WTC11 (cell line): Measurements from ENCODE around the gene SLC6A1.

Experiments used
- E2F5 ChIP-seq: sonication (generic); formaldehyde crosslinking; IDR thresholded peaks from 2 replicates; pipeline ENCODE4 v1.8.1; 2022; ENCODE audit warnings: mild to moderate bottlenecking, moderate library complexity, missing genetic modification reagents
- NR1H2 ChIP-seq: sonication (generic); formaldehyde crosslinking; IDR thresholded peaks from 2 replicates; pipeline ENCODE4 v1.9.0; 2021; ENCODE audit warnings: mild to moderate bottlenecking, moderate library complexity, missing genetic modification reagents
- PRDM15 ChIP-seq: sonication (generic); formaldehyde crosslinking; IDR thresholded peaks from 2 replicates; pipeline ENCODE4 v1.8.0; 2022; ENCODE audit warnings: missing genetic modification reagents
- SOX15 ChIP-seq: fragments of 250-450 bp; sonication (Bioruptor Pico); IDR thresholded peaks from 2 replicates; pipeline ENCODE4 v1.9.0; 2021; ENCODE audit warnings: mild to moderate bottlenecking
- SP1 ChIP-seq: sonication (generic); formaldehyde crosslinking; conservative IDR thresholded peaks from 2 replicates; pipeline ENCODE4 v1.8.1; 2022; ENCODE audit warnings: missing genetic modification reagents
- ZBTB43 ChIP-seq: sonication (generic); formaldehyde crosslinking; IDR thresholded peaks from 2 replicates; pipeline ENCODE4 v1.8.1; 2023; ENCODE audit warnings: mild to moderate bottlenecking, missing genetic modification reagents
- ZNF423 ChIP-seq: fragments of 250-450 bp; sonication (Bioruptor Pico); IDR thresholded peaks from 2 replicates; pipeline ENCODE4 v2.1.2; 2022; ENCODE audit warnings: mild to moderate bottlenecking, moderate library complexity
- ZNF512 ChIP-seq: sonication (generic); formaldehyde crosslinking; IDR thresholded peaks from 2 replicates; pipeline ENCODE4 v1.8.1; 2022; ENCODE audit warnings: missing genetic modification reagents, borderline replicate concordance
- ZSCAN18 ChIP-seq: fragments of 250-450 bp; sonication (Bioruptor Pico); IDR thresholded peaks from 2 replicates; pipeline ENCODE4 v2.1.2; 2022; ENCODE audit warnings: mild to moderate bottlenecking, moderate library complexity
- TF ChIP-seq, protein P1 (sequence below): fragments of 200-600 bp; IDR thresholded peaks from 2 replicates; pipeline ENCODE4 v1.8.0; 2022; ENCODE audit warnings: antibody characterized with exemption

- TF ChIP-seq, protein P1, sequence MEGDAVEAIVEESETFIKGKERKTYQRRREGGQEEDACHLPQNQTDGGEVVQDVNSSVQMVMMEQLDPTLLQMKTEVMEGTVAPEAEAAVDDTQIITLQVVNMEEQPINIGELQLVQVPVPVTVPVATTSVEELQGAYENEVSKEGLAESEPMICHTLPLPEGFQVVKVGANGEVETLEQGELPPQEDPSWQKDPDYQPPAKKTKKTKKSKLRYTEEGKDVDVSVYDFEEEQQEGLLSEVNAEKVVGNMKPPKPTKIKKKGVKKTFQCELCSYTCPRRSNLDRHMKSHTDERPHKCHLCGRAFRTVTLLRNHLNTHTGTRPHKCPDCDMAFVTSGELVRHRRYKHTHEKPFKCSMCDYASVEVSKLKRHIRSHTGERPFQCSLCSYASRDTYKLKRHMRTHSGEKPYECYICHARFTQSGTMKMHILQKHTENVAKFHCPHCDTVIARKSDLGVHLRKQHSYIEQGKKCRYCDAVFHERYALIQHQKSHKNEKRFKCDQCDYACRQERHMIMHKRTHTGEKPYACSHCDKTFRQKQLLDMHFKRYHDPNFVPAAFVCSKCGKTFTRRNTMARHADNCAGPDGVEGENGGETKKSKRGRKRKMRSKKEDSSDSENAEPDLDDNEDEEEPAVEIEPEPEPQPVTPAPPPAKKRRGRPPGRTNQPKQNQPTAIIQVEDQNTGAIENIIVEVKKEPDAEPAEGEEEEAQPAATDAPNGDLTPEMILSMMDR = no peak
- TF ChIP-seq SP1 (CRISPR knock-in tag) = no peak
- TF ChIP-seq E2F5 = no peak
- TF ChIP-seq NR1H2 (CRISPR knock-in tag) = no peak
- TF ChIP-seq PRDM15 (CRISPR knock-in tag) = no peak
- TF ChIP-seq ZBTB43 = no peak
- TF ChIP-seq ZNF512 (CRISPR knock-in tag) = no peak
- TF ChIP-seq SOX15 (CRISPR knock-in tag) = no peak
- TF ChIP-seq ZSCAN18 (CRISPR knock-in tag) = no peak
- no peak for TF ChIP-seq ZNF423 (CRISPR knock-in tag)
These were observed 4.4 kb upstream of the SLC6A1 start for GRCh38 chr3:10988001-10988665.
